HS-5 (cell line): ENCODE data around the gene RPS6KA6.
"Not testable (repeated sequence)": the region's sequence is repeated elsewhere in the genome, so short reads cannot be mapped to it uniquely, and the experiment has no call there.

Experiments used
- DNase-seq: peaks from one replicate; pipeline ENCODE4 v3.0.0-alpha.2; 2012; ENCODE audit warnings: low read depth

Gene RPS6KA6

GRCh38 chrX:84162401-84162800 is 25.6 kb downstream of the RPS6KA6 start:
- no peak for DNase-seq

DNA sequence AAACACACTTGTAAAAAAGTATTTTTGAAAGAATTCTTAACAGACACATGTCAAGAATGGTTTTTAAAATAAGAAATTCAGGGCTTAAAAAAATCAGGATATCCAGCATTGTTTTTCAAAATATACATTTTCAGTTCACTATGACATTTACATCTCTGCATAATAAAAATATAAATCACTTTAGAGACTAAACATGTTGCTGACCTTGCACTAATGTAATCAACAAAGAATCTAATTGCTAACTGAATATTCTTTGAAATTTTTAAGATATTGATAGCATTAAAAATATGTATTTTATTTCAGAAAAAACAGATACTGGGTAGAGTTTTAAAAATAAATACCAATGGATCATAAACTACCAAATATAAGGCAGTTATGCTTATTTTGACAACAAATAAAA is 26.4 kb downstream of the RPS6KA6 start:
- DNase-seq, result no peak

GRCh38 chrX:84160736-84161135 is 27.3 kb downstream of the RPS6KA6 start:
- no peak for DNase-seq

DNA sequence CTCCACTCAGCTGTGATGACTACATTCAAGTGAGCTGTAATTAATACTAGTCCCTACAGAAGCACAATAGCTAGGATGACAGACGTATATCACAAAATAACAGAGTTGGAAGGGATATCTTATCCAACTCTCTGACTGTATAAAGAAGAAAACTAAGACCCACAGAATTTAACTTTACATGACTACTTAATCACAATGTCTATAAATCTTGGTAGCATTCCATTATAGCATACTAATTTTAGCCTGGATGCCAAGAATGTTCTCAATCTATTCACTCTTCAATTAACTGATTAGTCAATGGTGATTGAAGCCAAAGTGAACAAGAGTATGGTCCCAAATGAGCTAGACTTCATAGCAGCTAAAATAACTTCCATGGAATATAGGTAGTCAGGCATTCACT is 31.2 kb downstream of the RPS6KA6 start:
- DNase-seq, result no peak

DNA sequence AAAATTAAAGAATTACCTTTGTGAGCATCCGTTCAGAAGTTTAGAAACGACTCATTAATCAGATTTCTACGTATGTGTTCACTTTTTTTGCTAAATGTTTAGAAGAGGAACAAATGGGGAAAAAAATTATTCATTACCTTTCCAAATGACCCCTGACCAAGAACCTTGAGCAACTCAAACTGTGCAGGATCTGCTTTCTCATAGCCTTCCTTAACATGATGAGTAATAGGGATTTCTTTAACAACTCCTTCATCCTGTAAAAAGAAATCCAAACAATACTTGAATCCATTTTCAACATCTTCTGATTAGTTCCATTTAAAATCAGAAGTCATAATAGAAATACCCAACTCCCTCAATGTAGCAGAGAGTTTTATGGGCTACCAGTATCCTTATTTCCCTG is 32.1 kb downstream of the RPS6KA6 start:
- no peak for DNase-seq

GRCh38 chrX:84153538-84153937 is 34.5 kb downstream of the RPS6KA6 start:
- DNase-seq, result no peak

- no peak for DNase-seq
Measured at GRCh38 chrX:84144991-84145390, 43.0 kb downstream of the RPS6KA6 start.

DNA sequence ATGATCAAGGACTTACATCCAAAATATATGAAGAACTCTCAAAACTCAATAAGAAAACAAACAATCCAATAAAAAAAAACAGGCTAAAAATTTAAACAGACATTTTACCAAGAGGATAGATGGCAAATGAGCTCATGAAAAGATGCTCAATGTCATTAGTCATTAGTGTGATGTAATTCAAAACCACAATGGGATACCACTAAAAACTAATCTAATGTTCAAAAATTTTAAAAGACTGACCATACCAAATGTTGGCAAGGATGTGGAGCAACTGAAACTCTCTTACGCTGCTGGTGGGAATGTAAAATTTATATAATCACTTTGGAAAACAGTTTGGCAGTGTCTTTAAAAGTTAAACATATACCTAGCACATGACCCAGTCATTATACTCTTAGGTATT is 43.7 kb downstream of the RPS6KA6 start:
- no peak for DNase-seq

GRCh38 chrX:84133023-84133422 is 55.0 kb downstream of the RPS6KA6 start:
- no peak for DNase-seq

GRCh38 chrX:84123585-84123984 is 64.4 kb downstream of the RPS6KA6 start:
- DNase-seq, result no peak

GRCh38 chrX:84118769-84119168 is 69.2 kb downstream of the RPS6KA6 start:
- DNase-seq, result no peak

DNA sequence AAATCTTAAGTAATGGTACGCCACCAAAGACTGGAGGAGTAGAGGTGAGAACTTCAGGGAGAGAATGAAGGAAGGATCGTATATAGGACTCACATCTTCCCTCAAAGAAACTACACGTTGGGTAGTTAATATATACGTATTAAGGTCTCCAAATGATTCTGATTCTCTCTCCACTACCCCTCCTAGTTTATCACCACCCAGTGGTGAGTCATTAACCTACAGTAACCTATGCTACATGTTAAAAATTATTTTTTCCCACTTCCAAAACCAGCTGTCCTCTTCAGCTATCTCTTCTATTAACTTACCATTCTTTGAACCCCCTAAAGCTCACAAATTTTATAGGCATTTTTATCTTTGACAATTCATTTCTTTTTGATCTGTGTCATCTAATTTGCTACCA is 69.7 kb downstream of the RPS6KA6 start:
- no peak for DNase-seq

- no peak for DNase-seq
Measured at GRCh38 chrX:84108584-84108983, 79.4 kb downstream of the RPS6KA6 start.

DNA sequence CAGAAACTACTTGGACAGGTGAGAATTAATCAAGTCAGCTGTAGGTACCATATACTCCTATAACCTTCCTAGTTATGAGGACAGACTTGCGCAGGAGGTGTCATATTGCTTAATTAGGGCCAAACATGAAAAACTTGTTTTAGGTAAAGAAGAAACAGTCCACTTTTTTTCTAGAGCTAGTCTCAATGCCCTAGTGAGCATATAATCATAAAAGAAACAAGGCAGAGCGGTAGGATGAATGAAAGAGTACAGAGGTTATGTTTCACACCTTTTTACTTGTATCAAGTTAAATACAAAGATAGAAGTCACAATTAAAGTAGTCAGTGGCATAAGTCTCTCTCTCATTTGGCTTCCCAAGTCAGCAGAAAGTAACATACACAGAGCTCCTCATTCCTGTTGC is 88.9 kb downstream of the RPS6KA6 start:
- no peak for DNase-seq

GRCh38 chrX:84079479-84080197 is 108.4 kb downstream of the RPS6KA6 start:
- DNase-seq, result not testable (repeated sequence)

DNA sequence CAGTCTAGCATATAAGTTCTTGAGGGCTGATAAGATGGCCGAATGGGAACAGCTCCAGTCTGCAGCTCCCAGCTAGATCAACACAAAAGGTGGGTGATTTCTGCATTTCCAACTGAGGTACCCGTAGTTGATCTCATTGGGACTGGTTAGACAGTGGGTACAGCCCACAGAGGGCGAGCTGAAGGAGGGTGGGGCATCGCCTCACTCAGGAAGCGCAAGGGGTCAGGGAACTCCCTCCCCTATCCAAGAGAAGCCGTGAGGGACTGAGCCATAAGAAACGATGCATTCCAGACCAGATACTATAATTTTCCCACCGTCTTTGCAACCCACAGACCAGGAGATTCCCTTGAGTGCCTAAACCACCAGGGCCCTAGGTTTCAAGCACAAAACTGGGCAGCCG is 109.0 kb downstream of the RPS6KA6 start:
- DNase-seq, result no peak

GRCh38 chrX:84064814-84065213 is 123.2 kb downstream of the RPS6KA6 start:
- no peak for DNase-seq

- DNase-seq, result no peak
Measured at GRCh38 chrX:84064164-84064563, 123.8 kb downstream of the RPS6KA6 start.

- no peak for DNase-seq
Measured at GRCh38 chrX:84047339-84047738, 140.7 kb downstream of the RPS6KA6 start.

DNA sequence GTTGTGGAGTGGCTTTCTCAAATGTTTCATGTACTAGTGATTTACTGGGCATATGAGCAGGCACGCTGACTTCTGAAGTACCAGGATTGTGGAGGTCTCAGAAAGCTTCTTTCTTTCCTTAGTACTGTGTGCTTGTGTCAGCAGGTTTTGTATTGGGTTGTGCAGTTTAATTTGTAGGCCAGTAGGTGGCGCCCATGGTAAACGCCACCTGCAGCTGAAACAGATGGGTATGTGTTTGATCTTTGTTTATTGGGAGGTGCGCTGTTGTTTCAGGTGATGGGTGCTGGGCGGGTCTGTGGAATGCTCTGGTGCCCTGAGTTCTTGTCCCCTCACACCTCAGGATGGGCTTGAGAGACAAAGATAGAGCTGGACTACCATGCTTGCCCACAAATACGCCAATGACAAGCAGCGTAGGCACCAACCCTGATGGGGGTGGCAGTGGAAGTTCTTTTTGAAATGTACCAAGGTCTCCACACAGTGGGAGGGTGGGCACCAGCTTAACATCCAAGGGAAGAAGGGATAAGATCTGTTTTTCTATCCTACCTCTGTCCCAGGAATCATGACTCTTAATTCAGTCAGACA is 141.5 kb downstream of the RPS6KA6 start:
- DNase-seq, result no peak

DNA sequence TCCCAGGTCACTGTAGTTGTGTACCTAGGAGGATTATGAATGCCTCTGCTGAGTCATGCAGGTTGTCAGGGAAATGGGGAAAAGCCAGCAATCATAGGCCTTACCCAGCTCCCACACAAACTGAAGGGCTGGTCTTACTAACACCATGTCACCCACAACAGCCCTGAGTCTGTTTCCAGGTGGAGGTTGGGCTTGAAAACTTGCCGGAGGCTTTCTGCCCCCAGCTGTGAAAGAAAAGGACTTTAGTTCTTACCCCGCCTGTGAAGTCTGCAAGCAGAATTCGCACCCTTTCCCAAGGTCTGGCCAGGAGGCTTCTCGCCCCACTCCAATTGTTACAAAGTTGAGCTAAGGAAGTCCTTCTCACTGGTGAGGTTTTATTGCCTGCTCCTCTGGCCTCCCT is 143.9 kb downstream of the RPS6KA6 start:
- no peak for DNase-seq
